Measurements from ENCODE around the gene HBE1. TPM values are rescaled to one million over a fixed set of nuclear protein-coding genes. Genes with fewer than 3 reads are reported as not detected.

The HBE1 gene
- total RNA-seq, 1 donor from 2014 or later = not detected

GRCh38 chr11:5279471-5280090 lies 9.8 kb upstream of the HBE1 start:
- H3K4me1 ChIP-seq = no peaks in the 10 kb centered on the region
- intact Hi-C loops (cut with DNase I) = no loop called here
- no peak for ATAC-seq
- H3K4me3 ChIP-seq = no peak overlapping the region
- no peaks in the 10 kb centered on the region for H3K27me3 ChIP-seq
- TF ChIP-seq, protein P1, sequence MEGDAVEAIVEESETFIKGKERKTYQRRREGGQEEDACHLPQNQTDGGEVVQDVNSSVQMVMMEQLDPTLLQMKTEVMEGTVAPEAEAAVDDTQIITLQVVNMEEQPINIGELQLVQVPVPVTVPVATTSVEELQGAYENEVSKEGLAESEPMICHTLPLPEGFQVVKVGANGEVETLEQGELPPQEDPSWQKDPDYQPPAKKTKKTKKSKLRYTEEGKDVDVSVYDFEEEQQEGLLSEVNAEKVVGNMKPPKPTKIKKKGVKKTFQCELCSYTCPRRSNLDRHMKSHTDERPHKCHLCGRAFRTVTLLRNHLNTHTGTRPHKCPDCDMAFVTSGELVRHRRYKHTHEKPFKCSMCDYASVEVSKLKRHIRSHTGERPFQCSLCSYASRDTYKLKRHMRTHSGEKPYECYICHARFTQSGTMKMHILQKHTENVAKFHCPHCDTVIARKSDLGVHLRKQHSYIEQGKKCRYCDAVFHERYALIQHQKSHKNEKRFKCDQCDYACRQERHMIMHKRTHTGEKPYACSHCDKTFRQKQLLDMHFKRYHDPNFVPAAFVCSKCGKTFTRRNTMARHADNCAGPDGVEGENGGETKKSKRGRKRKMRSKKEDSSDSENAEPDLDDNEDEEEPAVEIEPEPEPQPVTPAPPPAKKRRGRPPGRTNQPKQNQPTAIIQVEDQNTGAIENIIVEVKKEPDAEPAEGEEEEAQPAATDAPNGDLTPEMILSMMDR (IDR thresholded peaks at IDR 0.05) = no peak
- DNase-seq = no peak
- H3K36me3 ChIP-seq = no peaks in the 10 kb centered on the region
- no peak overlapping the region for H3K27ac ChIP-seq
- H3K9me3 ChIP-seq = no peaks in the 10 kb centered on the region

DNA sequence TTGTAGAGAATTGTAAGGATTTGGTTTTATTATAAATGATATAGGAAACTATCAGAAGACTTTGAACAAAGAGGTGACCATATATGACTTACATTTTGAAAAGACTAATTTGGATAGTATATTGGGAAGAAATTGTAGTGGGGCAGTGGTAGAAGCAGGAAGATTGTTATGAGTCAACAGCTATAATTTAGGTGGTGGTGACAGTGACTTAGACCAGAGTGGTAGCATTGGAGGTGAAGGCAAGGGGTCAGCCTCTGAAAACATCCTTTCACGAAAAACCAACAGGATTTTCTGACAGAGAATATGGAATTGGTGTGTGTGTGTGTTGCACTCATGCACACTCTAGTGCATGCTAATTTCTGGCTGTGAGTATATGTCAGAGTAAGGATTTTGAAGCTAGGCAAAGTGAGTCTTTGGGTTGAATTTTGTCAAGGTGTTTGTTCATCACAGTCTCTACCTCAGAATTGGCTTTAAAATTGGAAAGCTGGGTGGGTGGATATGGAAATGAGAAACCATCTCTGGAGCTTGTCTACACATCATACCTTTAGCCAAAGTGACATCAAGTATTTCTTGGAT lies 8.2 kb upstream of the HBE1 start:
- no peak for ATAC-seq
- H3K27me3 ChIP-seq = no peaks in the 10 kb centered on the region
- TF ChIP-seq, protein P1 (IDR thresholded peaks at IDR 0.05) = no peak

GRCh38 chr11:5276697-5277096 lies 7.0 kb upstream of the HBE1 start:
- intact Hi-C loops (cut with DNase I) = no loop called here
- DNase-seq (no peak), ATAC-seq (no peak)
- Histone ChIP-seq H3K9me3 (no peaks in the 10 kb centered on the region), H3K4me1 (no peaks in the 10 kb centered on the region), H3K27ac (no peak overlapping the region), H3K27me3 (no peaks in the 10 kb centered on the region), H3K4me3 (no peak overlapping the region), H3K36me3 (no peaks in the 10 kb centered on the region)
- TF ChIP-seq, protein P1 (IDR thresholded peaks at IDR 0.05) = no peak

More for the DNA sequence above, 8.2 kb upstream of the HBE1 start:
- Histone ChIP-seq H3K36me3 (no peaks in the 10 kb centered on the region), H3K4me3 (no peak overlapping the region), H3K9me3 (no peaks in the 10 kb centered on the region), H3K27ac (no peak overlapping the region), H3K4me1 (no peaks in the 10 kb centered on the region)
- intact Hi-C loops (cut with DNase I) = no loop called here
- no peak for DNase-seq

DNA sequence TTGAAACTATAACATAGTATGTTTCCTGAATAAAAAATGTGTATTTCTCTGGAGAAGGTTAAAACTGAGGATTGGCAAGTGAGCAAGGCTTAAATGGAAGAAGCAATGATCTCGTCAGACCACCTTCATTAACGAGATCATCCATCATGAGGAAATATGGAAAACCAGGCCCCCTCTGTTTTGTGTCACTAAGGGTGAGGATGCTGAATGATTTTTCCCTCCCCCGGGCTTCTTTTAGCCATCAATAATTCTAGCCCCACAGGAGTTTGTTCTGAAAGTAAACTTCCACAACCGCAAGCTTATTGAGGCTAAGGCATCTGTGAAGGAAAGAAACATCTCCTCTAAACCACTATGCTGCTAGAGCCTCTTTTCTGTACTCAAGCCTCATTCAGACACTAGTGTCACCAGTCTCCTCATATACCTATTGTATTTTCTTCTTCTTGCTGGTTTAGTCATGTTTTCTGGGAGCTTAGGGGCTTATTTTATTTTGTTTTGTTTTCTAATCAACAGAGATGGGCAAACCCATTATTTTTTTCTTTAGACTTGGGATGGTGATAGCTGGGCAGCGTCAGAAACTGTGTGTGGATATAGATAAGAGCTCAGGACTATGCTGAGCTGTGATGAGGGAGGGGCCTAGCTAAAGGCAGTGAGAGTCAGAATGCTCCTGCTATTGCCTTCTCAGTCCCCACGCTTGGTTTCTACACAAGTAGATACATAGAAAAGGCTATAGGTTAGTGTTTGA lies 5.8 kb upstream of the HBE1 start:
- TF ChIP-seq, protein P1 (IDR thresholded peaks at IDR 0.05) = no peak
- Histone ChIP-seq H3K9me3 (no peaks in the 10 kb centered on the region), H3K27me3 (no peaks in the 10 kb centered on the region), H3K27ac (no peak overlapping the region), H3K4me1 (no peaks in the 10 kb centered on the region), H3K4me3 (no peak overlapping the region), H3K36me3 (no peaks in the 10 kb centered on the region)
- DNase-seq (no peak), ATAC-seq (no peak)
- intact Hi-C loops (cut with DNase I) = no loop called here

DNA sequence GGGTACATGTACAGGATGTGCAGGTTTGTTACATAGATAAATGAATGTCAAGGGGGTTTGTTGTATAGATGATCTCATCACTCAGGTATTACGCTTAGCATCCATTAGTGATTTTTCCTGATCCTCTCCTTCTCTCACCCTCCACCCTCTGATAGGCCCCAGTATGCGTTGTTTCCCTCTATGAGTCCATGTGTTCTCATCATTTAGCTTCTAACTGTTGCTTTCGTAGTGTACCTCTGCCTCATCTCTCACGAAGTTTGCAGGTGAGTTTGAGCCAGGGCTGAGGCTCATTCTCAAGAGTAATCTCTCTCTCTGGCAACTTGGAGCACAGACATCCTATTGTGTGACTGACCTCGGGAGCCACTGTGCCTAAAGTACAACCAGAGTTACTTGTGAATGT lies 4.7 kb upstream of the HBE1 start:
- no peak for DNase-seq
- intact Hi-C loops (cut with DNase I) = no loop called here
- ATAC-seq = no peak
- TF ChIP-seq, protein P1 (IDR thresholded peaks at IDR 0.05) = no peak
- no peak overlapping the region for H3K27ac ChIP-seq
- H3K4me1 ChIP-seq = no peaks in the 10 kb centered on the region
- no peaks in the 10 kb centered on the region for H3K36me3 ChIP-seq
- H3K4me3 ChIP-seq = no peak overlapping the region
- H3K9me3 ChIP-seq = no peaks in the 10 kb centered on the region
- no peaks in the 10 kb centered on the region for H3K27me3 ChIP-seq
